Activated T-cell treated with anti-CD3 and anti-CD28 coated beads for 24 hours (primary cell): ENCODE results near the gene ANKRD16.
"Not testable (repeated sequence)": the region's sequence is repeated elsewhere in the genome, so short reads cannot be mapped to it uniquely, and the experiment has no call there.

Experiments used
- DNase-seq: peaks from one replicate; pipeline ENCODE4 v3.0.0-alpha.2; 2020; ENCODE audit warnings: low read depth

The ANKRD16 gene

GRCh38 chr10:5903563-5903962 is 13.9 kb upstream of the ANKRD16 start:
- DNase-seq = no peak

- no peak for DNase-seq
Measured at GRCh38 chr10:5902511-5903274, 13.0 kb upstream of the ANKRD16 start.

GRCh38 chr10:5900247-5900646 is 10.6 kb upstream of the ANKRD16 start:
- DNase-seq = no peak

- no peak for DNase-seq
Measured at GRCh38 chr10:5898163-5898562, 8.5 kb upstream of the ANKRD16 start.

GRCh38 chr10:5897504-5897903 is 7.8 kb upstream of the ANKRD16 start:
- no peak for DNase-seq

- no peak for DNase-seq
Measured at GRCh38 chr10:5897053-5897340, 7.3 kb upstream of the ANKRD16 start.

- DNase-seq = no peak
Measured at GRCh38 chr10:5896208-5897052, 6.7 kb upstream of the ANKRD16 start.

- DNase-seq = no peak
Measured at GRCh38 chr10:5895804-5896203, 6.1 kb upstream of the ANKRD16 start.

GRCh38 chr10:5895365-5895764 is 5.7 kb upstream of the ANKRD16 start:
- no peak for DNase-seq

- no peak for DNase-seq
Measured at GRCh38 chr10:5894873-5895272, 5.2 kb upstream of the ANKRD16 start.

- no peak for DNase-seq
Measured at GRCh38 chr10:5894403-5894802, 4.7 kb upstream of the ANKRD16 start.

GRCh38 chr10:5893321-5893720 is 3.6 kb upstream of the ANKRD16 start:
- no peak for DNase-seq

- DNase-seq = no peak
Measured at GRCh38 chr10:5892007-5892406, 2.3 kb upstream of the ANKRD16 start.

GRCh38 chr10:5891009-5891408 is 1.3 kb upstream of the ANKRD16 start:
- DNase-seq = no peak

GRCh38 chr10:5890452-5890915 is 791 bp upstream of the ANKRD16 start:
- DNase-seq = no peak

- DNase-seq = peak; percentile 15
Measured at GRCh38 chr10:5888843-5889623, 660 bp downstream of the ANKRD16 start.

- no peak for DNase-seq
Measured at GRCh38 chr10:5888351-5888750, 1.3 kb downstream of the ANKRD16 start.

GRCh38 chr10:5887641-5888040 is 2.1 kb downstream of the ANKRD16 start:
- no peak for DNase-seq

GRCh38 chr10:5887029-5887428 is 2.7 kb downstream of the ANKRD16 start:
- no peak for DNase-seq

- no peak for DNase-seq
Measured at GRCh38 chr10:5885619-5886018, 4.1 kb downstream of the ANKRD16 start.

GRCh38 chr10:5882961-5883360 is 6.7 kb downstream of the ANKRD16 start:
- no peak for DNase-seq

- DNase-seq = not testable (repeated sequence)
Measured at GRCh38 chr10:5877041-5877440, 12.7 kb downstream of the ANKRD16 start.
